GM19238 (cell line): ENCODE results near the gene NUBPL.
"Not testable (repeated sequence)": the region's sequence is repeated elsewhere in the genome, so short reads cannot be mapped to it uniquely, and the experiment has no call there.

Source experiments
- DNase-seq: peaks from one replicate; pipeline ENCODE4 v3.0.0; 2011; ENCODE audit warnings: low spot score; ENCODE audit not compliant: insufficient read length

Gene NUBPL

GRCh38 chr14:31672709-31673108 is 111.5 kb downstream of the NUBPL start:
- DNase-seq: no peak

DNA sequence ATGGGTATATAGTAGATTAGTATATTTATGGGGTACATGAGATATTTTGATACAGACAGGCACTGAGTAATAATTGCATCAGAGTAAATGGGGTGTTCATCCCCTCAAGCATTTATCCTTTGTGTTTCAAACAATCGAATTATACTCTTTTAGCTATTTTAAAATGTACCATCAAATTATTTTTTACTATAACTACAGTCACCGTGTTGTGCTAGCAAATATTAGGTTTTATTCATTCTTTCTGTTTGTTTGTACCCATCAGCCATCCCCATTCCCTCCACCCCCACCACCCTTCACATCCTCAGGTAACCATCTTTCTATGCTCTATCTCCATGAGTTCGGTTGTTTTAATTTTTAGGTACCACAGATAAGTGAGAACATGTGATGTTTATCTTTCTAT is 115.8 kb downstream of the NUBPL start:
- DNase-seq: no peak

DNA sequence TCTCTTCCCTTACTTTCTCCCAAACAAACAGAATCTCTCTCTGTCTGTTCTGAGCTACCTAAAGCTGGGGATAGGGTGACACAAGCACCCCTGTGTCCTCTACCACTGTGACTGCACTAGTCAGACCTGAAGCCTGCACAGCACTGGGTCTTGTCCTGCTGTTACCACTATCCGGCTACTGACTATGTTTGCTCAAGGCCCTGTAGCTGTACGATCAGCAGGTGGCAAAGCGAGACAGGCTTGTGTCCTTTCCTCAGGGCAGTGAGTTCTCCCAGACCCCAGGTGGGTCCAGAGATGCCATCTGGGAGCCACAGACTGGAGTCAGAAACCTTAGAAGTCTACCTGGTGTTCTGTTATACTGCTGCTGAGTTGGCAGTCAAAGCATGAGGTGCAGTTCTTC is 116.4 kb downstream of the NUBPL start:
- no peak for DNase-seq

- no peak for DNase-seq
These were observed 117.4 kb downstream of the NUBPL start for GRCh38 chr14:31678421-31679249.

DNA sequence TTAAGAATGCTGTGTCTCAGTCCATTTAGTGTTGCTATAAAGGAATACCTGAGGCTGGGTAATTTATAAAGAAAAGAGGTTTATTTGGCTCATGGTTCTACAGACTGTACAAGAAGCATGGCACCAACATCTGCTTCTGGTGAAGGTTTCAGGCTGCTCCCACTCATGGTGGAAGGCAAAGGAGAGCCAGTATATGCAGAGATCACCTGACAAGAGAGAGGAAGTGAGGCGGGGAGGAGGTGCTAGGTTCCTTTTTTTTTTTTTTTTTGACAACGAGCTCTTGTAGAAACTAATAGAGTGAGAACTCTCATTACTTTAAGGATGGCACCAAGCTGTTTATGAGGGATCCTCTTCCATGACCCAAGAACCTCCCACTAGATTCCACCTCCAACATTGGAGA is 121.6 kb downstream of the NUBPL start:
- DNase-seq: no peak

GRCh38 chr14:31687726-31688125 is 126.5 kb downstream of the NUBPL start:
- no peak for DNase-seq

DNA sequence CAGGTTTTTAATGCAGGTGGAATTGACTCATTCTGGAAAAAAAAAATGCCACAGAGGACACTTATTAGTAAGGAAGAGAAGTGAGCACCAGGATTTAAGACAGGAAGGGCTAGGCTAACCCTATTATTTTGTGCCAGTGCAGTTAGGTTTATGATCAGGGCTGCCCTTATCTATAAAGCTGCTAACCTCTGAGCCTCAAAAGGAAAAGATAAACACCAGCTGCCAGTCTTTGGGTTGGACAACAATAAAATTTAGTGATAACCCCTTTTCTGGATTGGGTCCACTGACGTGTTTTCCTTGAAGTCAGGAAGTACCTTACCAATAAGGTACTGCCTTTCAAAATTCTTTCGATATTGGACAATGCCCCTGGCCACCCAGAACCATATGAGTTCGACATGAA is 128.9 kb downstream of the NUBPL start:
- no peak for DNase-seq

- no peak for DNase-seq
These were observed 131.2 kb downstream of the NUBPL start for GRCh38 chr14:31692376-31692781.

- DNase-seq: no peak
These were observed 135.2 kb downstream of the NUBPL start for GRCh38 chr14:31696378-31696777.

- DNase-seq: no peak
These were observed 138.6 kb downstream of the NUBPL start for GRCh38 chr14:31699809-31700208.

- no peak for DNase-seq
These were observed 139.3 kb downstream of the NUBPL start for GRCh38 chr14:31700282-31701074.

GRCh38 chr14:31702130-31702529 is 140.9 kb downstream of the NUBPL start:
- no peak for DNase-seq

GRCh38 chr14:31703056-31703455 is 141.9 kb downstream of the NUBPL start:
- no peak for DNase-seq

- no peak for DNase-seq
These were observed 144.5 kb downstream of the NUBPL start for GRCh38 chr14:31705731-31706130.

- DNase-seq: not testable (repeated sequence)
These were observed 147.5 kb downstream of the NUBPL start for GRCh38 chr14:31708661-31709060.

DNA sequence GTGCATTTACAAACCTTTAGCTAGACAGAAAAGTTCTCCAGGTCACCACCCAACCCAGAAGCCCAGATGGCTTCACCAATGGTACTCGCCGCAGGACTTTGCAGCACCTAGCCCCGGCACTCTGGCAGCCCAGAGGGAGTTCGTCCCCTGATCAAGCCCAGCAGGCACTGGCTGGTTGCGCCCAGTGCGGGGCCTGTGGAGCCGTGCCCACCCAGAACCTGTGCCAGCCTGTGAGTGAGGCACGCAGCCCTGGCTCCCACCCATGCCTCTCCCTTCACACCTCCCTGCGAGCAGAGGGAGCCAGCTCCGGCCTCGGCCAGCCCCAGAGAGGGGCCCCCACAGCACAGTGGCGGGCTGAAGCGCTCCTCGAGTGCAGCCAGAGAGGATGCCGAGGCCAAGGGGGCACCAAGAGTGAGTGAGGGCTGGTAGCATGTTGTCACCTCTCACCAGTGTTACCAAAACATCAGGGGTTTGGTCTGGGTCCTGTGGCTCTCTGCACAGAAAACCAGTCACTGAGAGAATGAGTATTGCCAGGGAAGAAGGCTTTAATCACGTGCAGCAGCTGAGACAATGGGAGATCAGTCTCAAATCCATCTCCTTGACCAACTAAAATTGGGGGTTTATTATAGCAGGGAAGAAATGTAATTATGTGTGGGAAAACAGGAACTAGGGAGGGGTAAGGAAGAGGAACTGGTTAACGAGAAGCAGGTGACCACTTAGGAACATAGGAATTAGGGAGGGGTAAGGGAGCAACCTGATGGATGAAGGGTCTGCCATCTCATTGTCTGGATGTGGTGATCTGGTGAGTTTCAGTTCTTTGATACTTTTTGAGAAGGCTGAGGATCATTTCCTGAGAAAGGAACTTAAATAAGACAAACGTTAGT is 151.3 kb downstream of the NUBPL start:
- DNase-seq: no peak

GRCh38 chr14:31716208-31716607 is 155.0 kb downstream of the NUBPL start:
- DNase-seq: no peak

DNA sequence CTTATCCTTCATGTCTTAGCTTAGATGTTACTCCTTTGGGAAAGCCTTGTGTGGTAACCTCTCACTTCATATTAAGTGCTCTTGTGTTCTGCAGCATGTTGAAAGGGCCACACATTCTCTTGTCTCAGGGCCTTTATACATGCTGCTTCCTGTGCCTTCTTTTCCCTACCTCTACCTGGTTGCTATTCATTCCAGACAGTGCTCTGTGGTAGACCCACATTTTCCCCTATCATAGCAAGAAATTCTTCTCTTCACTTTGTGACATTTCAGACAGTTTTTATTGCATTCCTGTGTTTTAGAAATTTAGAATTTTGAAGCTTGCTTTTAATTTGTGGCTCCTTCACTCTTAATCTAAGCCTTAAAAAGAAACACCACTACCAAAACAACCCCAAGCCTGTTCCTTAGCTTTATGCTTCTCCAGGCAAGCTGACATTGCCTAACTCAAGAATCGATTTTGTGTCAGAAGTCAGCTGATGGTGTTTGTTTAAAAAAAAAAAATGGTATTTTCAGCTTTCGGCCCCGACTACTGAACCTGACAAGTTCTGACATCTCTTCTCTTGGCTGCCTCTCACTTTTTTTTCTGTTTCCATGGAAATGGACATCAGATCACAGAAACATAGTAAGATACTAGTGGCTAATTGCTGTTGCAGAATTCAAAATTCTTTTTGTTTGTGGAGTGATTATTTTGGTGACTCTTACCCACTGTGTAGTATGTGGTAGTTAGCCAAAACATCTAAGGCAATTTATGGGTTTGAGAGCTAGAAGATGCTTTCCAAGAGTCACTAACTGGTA is 156.3 kb downstream of the NUBPL start:
- DNase-seq: no peak

GRCh38 chr14:31718585-31718984 is 157.4 kb downstream of the NUBPL start:
- DNase-seq: no peak

- no peak for DNase-seq
These were observed 157.8 kb downstream of the NUBPL start for GRCh38 chr14:31718985-31719384.

DNA sequence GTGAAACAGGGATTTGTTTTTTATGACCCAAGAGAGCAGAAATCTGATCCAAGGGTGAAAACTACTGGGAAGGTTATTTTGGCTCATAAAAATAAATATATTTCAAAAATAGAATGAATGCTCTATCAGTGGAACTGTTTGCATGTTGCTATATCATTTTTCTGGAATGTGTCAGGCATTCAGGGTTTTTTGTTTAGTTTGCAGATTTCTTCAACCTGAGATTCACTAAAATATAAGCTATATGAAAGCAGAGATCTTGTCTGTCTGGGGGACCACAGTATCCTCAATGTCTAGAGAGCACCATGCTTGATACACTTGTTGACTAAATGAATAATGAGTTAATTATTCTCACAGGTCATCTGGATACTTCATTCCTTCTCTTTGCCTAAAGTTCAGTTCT is 165.1 kb downstream of the NUBPL start:
- no peak for DNase-seq
